KMS-11 (cell line): Measurements from ENCODE around the gene FLT3LG.

ENCODE experiments used
- H2AFZ ChIP-seq: fragments of 200-600 bp; sonication (generic); 2 replicates; pipeline ENCODE4 v1.6.1; 2016; ENCODE audit warnings: antibody characterized with exemption, mixed run types, low read depth
- H3K27ac ChIP-seq: fragments of 200-600 bp; sonication (generic); 2 replicates; pipeline ENCODE4 v1.6.1; 2016; ENCODE audit warnings: mild to moderate bottlenecking, mixed run types
- H3K27me3 ChIP-seq: fragments of 200-600 bp; sonication (generic); 2 replicates; pipeline ENCODE4 v1.6.1; 2017; ENCODE audit warnings: mild to moderate bottlenecking, low read depth, mixed run types, moderate library complexity; ENCODE audit not compliant: insufficient read depth
- H3K36me3 ChIP-seq: fragments of 200-600 bp; sonication (generic); 2 replicates; pipeline ENCODE4 v1.6.1; 2017; ENCODE audit warnings: mild to moderate bottlenecking, mixed run types; ENCODE audit not compliant: insufficient read depth
- H3K4me1 ChIP-seq: fragments of 200-600 bp; sonication (generic); 2 replicates; pipeline ENCODE4 v1.6.1; 2016; ENCODE audit warnings: mild to moderate bottlenecking, low read depth, mixed run types; ENCODE audit not compliant: poor library complexity, severe bottlenecking
- H3K4me2 ChIP-seq: fragments of 200-600 bp; sonication (generic); 2 replicates; pipeline ENCODE4 v1.7.0; 2016; ENCODE audit warnings: mild to moderate bottlenecking, mixed run types
- H3K4me3 ChIP-seq: fragments of 200-600 bp; sonication (generic); IDR thresholded peaks from 2 replicates; pipeline ENCODE4 v1.6.1; 2017; ENCODE audit warnings: low read depth, low read length, mixed read lengths; ENCODE audit not compliant: insufficient read depth
- H3K79me2 ChIP-seq: fragments of 200-600 bp; sonication (generic); 2 replicates; pipeline ENCODE4 v1.6.1; 2016; ENCODE audit warnings: low read depth, mixed run types; ENCODE audit not compliant: insufficient read depth
- H3K9ac ChIP-seq: fragments of 200-600 bp; sonication (generic); 2 replicates; pipeline ENCODE4 v1.6.1; 2016; ENCODE audit warnings: mild to moderate bottlenecking, mixed run types
- H4K20me1 ChIP-seq: fragments of 200-600 bp; sonication (generic); 2 replicates; pipeline ENCODE4 v1.6.1; 2016; ENCODE audit warnings: mild to moderate bottlenecking, mixed run types; ENCODE audit not compliant: insufficient read depth
- CTCF ChIP-seq: fragments of 200-600 bp; sonication (generic); conservative IDR thresholded peaks from 2 replicates; pipeline ENCODE4 v1.6.1; 2017; ENCODE audit warnings: low read depth, mild to moderate bottlenecking, antibody characterized with exemption, low read length, moderate library complexity, mixed read lengths

Gene FLT3LG

GRCh38 chr19:49427855-49428546, 46.0 kb upstream of the FLT3LG start:
- Histone ChIP-seq H3K36me3 (no peaks in the 10 kb centered on the region), H3K79me2 (no peaks in the 10 kb centered on the region), H2AFZ (no peak overlapping the region), H3K4me2 (no peak overlapping the region), H3K27me3 (peaks cover 92% of the 10 kb centered on the region), H3K4me1 (peaks cover 10% of the 10 kb centered on the region), H3K27ac (no peak overlapping the region), H4K20me1 (no peaks in the 10 kb centered on the region), H3K4me3 (no peak overlapping the region), H3K9ac (no peak overlapping the region)
- TF ChIP-seq CTCF, result no peak

GRCh38 chr19:49428547-49429451, 45.2 kb upstream of the FLT3LG start:
- no peak overlapping the region for H3K9ac ChIP-seq
- no peaks in the 10 kb centered on the region for H4K20me1 ChIP-seq
- H3K27me3 ChIP-seq, result peaks cover 92% of the 10 kb centered on the region
- H3K4me2 ChIP-seq, result no peak overlapping the region
- H3K4me1 ChIP-seq, result peaks cover 6% of the 10 kb centered on the region
- no peak overlapping the region for H3K4me3 ChIP-seq
- H3K36me3 ChIP-seq, result no peaks in the 10 kb centered on the region
- H2AFZ ChIP-seq, result no peak overlapping the region
- no peaks in the 10 kb centered on the region for H3K79me2 ChIP-seq
- no peak for TF ChIP-seq CTCF
- no peak overlapping the region for H3K27ac ChIP-seq

- no peak overlapping the region for H2AFZ ChIP-seq
- H3K27ac ChIP-seq, result no peak overlapping the region
- H4K20me1 ChIP-seq, result no peaks in the 10 kb centered on the region
- no peaks in the 10 kb centered on the region for H3K36me3 ChIP-seq
- no peak for TF ChIP-seq CTCF
- H3K27me3 ChIP-seq, result peaks cover 91% of the 10 kb centered on the region
- no peaks in the 10 kb centered on the region for H3K79me2 ChIP-seq
- H3K4me3 ChIP-seq, result no peak overlapping the region
- no peak overlapping the region for H3K9ac ChIP-seq
- peaks cover 6% of the 10 kb centered on the region for H3K4me1 ChIP-seq
- no peak overlapping the region for H3K4me2 ChIP-seq
Measured at GRCh38 chr19:49430172-49430677, 43.8 kb upstream of the FLT3LG start.

DNA sequence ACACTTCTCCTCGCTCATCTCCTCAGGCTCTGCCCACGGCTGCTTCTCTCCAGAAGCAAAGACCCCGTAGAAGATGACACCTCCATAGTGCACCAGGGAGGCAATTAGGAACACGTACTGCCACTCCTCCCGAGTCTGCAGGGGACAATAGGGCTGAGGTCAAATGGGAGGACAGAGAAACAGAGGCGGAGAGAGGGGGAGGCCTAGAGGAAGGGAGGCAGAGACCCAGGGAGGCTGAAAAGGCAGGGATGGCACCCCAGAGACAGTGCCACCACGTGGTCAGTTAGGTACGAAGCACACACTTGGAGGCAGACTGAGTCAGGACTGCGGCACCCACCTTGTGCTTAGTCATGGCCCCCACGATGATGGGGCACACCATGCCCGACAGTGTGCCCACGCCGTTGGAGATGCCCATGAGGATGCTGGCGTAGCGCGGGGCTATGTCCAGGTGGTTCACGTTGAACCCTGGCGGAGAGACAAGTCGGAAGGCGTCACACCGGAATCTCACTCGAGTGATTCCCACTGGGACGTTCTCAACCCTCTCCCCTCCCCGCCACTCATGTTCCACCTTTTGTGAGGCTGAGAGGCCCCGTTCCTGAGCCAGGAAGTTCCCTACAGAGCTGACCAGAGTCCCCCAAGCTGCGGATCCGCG, 43.2 kb upstream of the FLT3LG start:
- Histone ChIP-seq H4K20me1 (no peaks in the 10 kb centered on the region), H2AFZ (no peak overlapping the region), H3K4me2 (no peak overlapping the region), H3K27me3 (peaks cover 91% of the 10 kb centered on the region), H3K4me1 (peaks cover 6% of the 10 kb centered on the region), H3K9ac (no peak overlapping the region), H3K36me3 (no peaks in the 10 kb centered on the region), H3K79me2 (no peaks in the 10 kb centered on the region), H3K27ac (no peak overlapping the region), H3K4me3 (no peak overlapping the region)
- TF ChIP-seq CTCF, result peak; percentile 43
